ENCODE results near the gene HES5. TPM values are rescaled to one million over a fixed set of nuclear protein-coding genes. Genes with fewer than 3 reads are reported as not detected.

Gene HES5
- total and polyA plus RNA-seq, 2 of the 4 experiments (the other 2 are of a cell fraction) = not detected

- intact Hi-C loops (cut with micrococcal nuclease) = loop anchor here (1.0 kb wide), 1 partner anchor 86 kb away; no protein-coding TSS in a partner anchor
- no peaks in the 10 kb centered on the region for H4K20me1 ChIP-seq (ENCODE audit: insufficient read depth, low read length)
- peak overlapping the region; percentile 47 for H2AK9ac ChIP-seq (replicated peaks; ENCODE audit: low read depth, low read length, poor library complexity)
- no peak overlapping the region for H3K56ac ChIP-seq (ENCODE audit: extremely low read depth, insufficient read depth, low read length)
- H3K4me2 ChIP-seq (ENCODE audit: low read depth, low read length) = peak overlapping the region; percentile 90
- BruUV-seq (replicated peaks) = no TSS peak
- in situ Hi-C loops (cut with MboI; ENCODE audit: low sequenced_read_pairs) = no loop called here
- TF ChIP-seq USF2 (IDR thresholded peaks at IDR 0.05; ENCODE audit: low read depth, low read length) (no peak), MAFK (IDR thresholded peaks at IDR 0.05; ENCODE audit: low read depth, low read length) (no peak), RFX5 (IDR thresholded peaks at IDR 0.05; ENCODE audit: low read depth, low read length) (no peak), CEBPB (IDR thresholded peaks at IDR 0.05; ENCODE audit: low read depth, low read length) (no peak), MXI1 (IDR thresholded peaks at IDR 0.05; ENCODE audit: borderline replicate concordance, low read depth, low read length) (no peak), RAD21 (IDR thresholded peaks at IDR 0.05; ENCODE audit: low read length) (no peak)
- H2BK5ac ChIP-seq (ENCODE audit: low read depth, low read length, poor library complexity, severe bottlenecking) = no peak overlapping the region
- H2BK120ac ChIP-seq (ENCODE audit: low read depth, low read length) = peak overlapping the region; percentile 24; the same call in 1 of the 2 replicates
- H3K27ac ChIP-seq (ENCODE audit: insufficient read depth, low read length) = no peak overlapping the region
- DNase-seq = no peak
- no peaks in the 10 kb centered on the region for H3K4me1 ChIP-seq (ENCODE audit: control insufficient read depth, insufficient read depth, low read length)
- ChIA-PET POLR2A (ENCODE audit: unreplicated experiment) (no interaction called here), CTCF (no interaction called here)
- H2BK15ac ChIP-seq (ENCODE audit: low read depth, low read length) = no peak overlapping the region
- H2BK20ac ChIP-seq (ENCODE audit: low read depth, low read length) = no peak overlapping the region
- H4K91ac ChIP-seq (ENCODE audit: insufficient read depth, low read depth, low read length) = peak overlapping the region; percentile 58; the same call in 1 of the 2 replicates
- peak overlapping the region; percentile 78 for H4K5ac ChIP-seq (ENCODE audit: low read depth, low read length)
- peak overlapping the region; percentile 72 for H3K4ac ChIP-seq (ENCODE audit: low read depth, low read length)
- ATAC-seq (ENCODE audit: low read depth) = peak; percentile 41
- H3K9me3 ChIP-seq (ENCODE audit: control insufficient read depth, insufficient read depth, low read length) = no peaks in the 10 kb centered on the region
- H3K14ac ChIP-seq (replicated peaks; ENCODE audit: low read depth, low read length) = peak overlapping the region; percentile 89
- peak overlapping the region; percentile 44 for H3K4me3 ChIP-seq (ENCODE audit: insufficient read depth, low read depth, low read length)
- no peaks in the 10 kb centered on the region for H3K36me3 ChIP-seq (ENCODE audit: control insufficient read depth, insufficient read depth, low read length)
- H3K79me1 ChIP-seq (ENCODE audit: low read depth in 1 of 2, low read length in 2 of 2) = no peaks in the 10 kb centered on the region
- peak overlapping the region; percentile 98 for H2AFZ ChIP-seq (replicated peaks; ENCODE audit: low read length, poor library complexity)
- peak overlapping the region; percentile 80 to 88; a peak in 3 of 4 replicates for H4K8ac ChIP-seq (ENCODE audit: low read depth in 2 of 2, low read length in 2 of 2)
- no peaks in the 10 kb centered on the region for H3K9me1 ChIP-seq (ENCODE audit: insufficient read depth, low read length)
- no peaks in the 10 kb centered on the region; the same call in 1 of the 2 replicates for H3K27me3 ChIP-seq (ENCODE audit: control insufficient read depth, insufficient read depth, low read length)
- dilution Hi-C loops (cut with HindIII; ENCODE audit: low sequenced_read_pairs, unreplicated experiment) = no loop called here
- no peak overlapping the region for H3K23ac ChIP-seq (ENCODE audit: low read depth, low read length)
- H3K18ac ChIP-seq (ENCODE audit: low read depth, low read length) = no peak overlapping the region; the same call in 1 of the 2 replicates
- no peak overlapping the region for H2AK5ac ChIP-seq (ENCODE audit: low read depth, low read length)
- peak overlapping the region; percentile 70; the same call in 1 of the 2 replicates for H3K9ac ChIP-seq (ENCODE audit: low read depth, low read length)
- WGBS, 2 experiments (ENCODE audit: extremely low coverage in 2 of 2, insufficient read length in 1 of 2) = 37% methylated on average over 10 of the region's 24 CpGs; no CpG with 5 or more reads in 1 of the 2 experiments
Observed at GRCh38 chr1:2556678-2557481, 26.8 kb upstream of the HES5 start.
